Fibroblast of upper back skin (primary cell): ENCODE results near the gene SLC33A1.
"Not testable (repeated sequence)": the region's sequence is repeated elsewhere in the genome, so short reads cannot be mapped to it uniquely, and the experiment has no call there.

Experiments used
- DNase-seq: peaks from one replicate; pipeline ENCODE4 v3.0.0-alpha.2; 2013

The SLC33A1 gene

GRCh38 chr3:155861476-155862183, 7.4 kb upstream of the SLC33A1 start:
- no peak for DNase-seq

- DNase-seq: not testable (repeated sequence)
Observed at GRCh38 chr3:155860424-155860823, 6.2 kb upstream of the SLC33A1 start.

DNA sequence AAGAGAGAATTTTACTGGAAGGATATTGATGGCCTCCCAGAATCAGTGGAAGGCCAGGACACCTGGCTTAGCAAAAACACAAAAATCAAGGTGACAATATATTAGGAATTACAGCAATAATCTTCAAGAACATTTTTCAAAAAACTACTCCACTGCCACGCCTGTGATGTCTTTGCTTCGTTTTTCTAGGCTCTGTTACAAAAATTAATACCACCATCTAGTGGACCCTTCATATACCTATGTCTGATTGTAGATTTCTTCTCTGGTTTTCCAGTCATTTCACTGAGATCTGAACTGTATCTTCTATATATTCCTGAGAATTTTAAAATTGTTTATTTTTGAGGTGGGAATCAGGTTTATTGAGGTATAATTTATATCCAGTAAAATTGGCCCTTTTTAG, 5.6 kb upstream of the SLC33A1 start:
- DNase-seq: peak; percentile 31

DNA sequence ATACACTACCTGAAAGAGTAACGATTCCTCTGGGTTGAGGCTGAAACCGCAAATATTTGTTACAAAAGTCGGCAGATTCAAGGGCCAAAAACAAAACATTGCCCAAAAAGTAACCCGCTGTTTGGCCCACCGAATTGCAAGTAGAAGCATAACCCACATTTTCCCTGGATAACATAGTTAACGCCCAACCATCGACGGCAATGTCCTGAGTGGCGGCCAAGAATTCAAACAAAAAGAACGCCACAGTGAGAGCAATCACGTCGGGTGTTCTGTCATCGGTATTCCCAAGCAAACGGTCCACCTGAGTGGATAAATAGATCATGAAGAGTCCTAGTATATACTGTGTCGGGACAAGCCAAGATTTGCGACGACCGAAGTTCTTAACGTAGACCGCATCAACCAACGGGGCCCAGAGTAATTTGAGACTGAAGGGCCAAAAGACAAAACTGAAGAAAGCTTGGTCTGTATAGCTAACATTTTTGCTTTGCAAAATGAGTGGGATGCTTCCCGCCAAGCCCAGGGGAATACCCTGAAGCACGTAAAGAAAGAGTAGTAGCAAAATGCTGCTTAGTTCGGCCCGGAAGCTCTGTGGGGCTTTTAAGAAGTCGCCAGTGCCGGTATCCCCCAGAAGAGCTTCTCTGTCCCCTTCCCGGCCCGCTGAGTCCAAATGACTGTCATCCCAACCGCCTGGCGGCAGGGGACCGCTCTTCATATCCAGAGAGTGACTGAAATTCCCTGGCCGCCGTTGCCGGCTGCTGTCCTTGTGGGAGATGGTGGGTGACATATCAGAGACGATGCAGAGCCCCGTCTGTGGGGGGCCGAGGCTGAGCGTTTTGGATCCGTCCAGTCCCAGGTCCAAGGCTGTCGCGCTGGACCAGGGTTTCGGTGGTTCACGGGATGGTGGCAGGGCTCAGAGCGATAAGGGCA, 750 bp downstream of the SLC33A1 start:
- DNase-seq: no peak

DNA sequence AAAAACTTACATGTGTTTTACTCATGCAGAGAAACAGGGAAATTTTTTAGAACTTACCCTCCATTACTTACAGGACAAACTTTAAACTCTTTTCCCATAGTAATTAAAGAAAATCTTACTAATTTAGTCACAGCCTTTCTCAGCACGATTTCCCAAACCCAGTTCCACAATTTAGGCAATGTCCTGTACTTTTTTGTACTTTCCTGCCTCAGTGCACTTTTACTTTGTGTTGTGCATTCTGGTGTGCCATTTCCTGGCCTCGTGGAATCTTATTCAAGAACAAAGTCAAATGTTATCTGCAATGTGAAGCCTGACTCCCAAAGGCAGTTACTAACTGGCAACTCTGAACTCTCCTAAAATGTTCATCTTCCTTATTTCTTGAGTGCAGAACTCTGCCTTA, 1.9 kb downstream of the SLC33A1 start:
- DNase-seq: no peak

GRCh38 chr3:155849404-155849803, 4.8 kb downstream of the SLC33A1 start:
- not testable (repeated sequence) for DNase-seq

DNA sequence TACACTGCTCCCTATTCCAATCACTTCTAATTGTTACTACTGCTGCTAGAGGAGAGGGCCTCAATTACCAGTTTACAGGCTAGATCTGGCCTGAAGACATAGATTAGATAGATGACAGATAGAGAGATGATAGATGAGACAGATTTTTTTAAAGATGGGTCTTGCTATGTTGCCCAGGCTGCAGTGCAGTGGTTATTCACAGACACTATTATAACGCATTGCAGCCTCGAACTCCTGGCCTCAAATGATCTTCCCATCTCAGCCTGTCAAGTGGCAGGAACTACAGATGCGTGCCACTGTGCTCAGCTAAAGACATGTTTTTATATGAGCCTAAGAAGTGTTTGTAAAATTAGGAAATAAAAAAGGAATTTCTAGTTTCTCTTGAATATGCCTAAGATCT, 6.2 kb downstream of the SLC33A1 start:
- no peak for DNase-seq

GRCh38 chr3:155846119-155846518, 8.1 kb downstream of the SLC33A1 start:
- no peak for DNase-seq

GRCh38 chr3:155843569-155843968, 10.7 kb downstream of the SLC33A1 start:
- DNase-seq: no peak

DNA sequence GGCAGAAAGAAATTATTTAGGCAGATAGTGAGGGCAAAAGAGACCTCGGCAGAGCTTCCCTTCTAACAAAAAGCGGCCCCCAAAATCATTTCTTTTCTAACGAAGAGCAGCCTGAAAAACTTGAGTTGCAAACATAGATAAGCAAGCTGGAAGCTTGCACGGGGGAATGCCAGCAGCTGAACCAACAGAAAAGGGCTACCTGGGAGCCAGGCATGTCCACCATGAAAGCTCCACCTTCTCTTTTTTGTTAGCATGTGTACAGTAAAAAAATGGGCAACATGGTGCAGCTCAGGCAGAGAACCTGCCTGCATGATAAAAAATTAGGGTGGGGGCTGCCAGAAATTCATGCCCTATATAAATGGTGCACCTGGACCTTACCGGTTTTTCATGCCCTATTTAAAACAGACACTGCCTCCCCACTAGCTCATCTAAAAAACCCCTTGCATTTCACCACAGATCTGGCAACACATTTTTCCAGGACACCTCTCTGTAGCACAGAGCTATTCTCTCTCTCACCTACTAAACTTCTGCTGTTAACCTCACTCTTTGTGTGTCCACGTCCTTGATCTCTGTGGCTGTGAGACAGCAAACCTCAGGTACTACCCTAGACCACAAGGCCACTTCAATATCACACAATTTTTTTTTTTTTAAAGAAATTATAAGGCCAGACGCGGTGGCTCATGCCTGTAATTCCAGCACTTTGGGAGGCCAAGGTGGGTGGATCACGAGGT, 18.7 kb downstream of the SLC33A1 start:
- DNase-seq: no peak

GRCh38 chr3:155828490-155829098, 25.6 kb downstream of the SLC33A1 start:
- DNase-seq: not testable (repeated sequence)

DNA sequence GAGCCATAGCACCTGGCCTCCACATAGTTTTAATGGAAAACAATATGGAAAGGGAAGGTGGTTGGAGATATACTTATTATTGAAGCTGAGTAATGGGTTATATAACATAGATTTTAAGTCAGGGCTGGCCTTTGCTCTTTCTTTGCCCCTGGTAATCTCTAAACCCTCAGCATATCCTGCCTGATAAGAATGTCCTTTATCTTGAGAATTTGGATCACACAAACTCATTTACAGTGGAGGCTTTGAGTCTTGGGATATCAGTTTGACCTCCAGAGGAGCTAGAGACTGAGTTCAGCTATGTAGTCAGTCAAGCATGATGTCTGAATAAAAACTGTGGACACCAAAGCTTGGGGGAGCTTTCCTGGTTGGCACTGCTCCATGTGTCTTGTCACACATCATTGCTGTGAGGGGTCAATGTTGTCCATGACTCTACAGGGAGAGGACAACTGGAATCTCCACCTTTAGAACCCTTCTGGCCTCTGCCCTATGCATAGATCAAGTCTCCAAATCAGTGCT, 39.1 kb downstream of the SLC33A1 start:
- DNase-seq: no peak

DNA sequence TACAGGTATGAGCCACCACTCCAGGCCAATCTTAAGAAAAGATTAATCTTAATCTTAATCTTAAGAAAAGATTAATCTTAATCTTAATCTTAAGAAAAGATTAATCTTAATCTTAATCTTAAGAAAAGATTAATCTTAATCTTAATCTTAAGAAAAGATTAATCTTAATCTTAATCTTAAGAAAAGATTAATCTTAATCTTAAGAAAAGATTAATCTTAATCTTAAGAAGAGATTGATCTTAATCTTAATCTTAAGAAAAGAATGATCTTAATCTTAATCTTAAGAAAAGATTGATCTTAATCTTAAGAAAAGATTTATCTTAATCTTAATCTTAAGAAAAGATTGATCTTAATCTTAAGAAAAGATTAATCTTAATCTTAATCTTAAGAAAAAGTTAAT, 41.0 kb downstream of the SLC33A1 start:
- DNase-seq: not testable (repeated sequence)

DNA sequence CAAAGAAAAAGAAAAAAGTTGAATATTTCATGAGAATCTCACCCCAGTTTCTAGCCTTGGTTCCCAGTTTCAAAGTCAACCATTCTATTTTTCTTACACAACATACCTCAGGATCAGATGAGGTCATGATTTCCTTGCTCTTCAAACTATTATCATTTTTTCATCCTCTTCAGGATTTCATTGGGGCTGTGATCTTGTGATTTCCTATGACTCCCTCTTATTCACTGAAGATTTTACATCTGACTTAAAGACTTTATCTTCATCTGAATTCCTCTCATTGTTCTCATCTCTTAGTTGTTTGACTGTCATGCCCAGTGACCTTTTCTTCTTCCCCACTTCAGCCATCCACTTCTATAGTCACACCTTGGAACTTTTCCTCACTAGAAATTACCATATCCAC, 45.0 kb downstream of the SLC33A1 start:
- peak; percentile 6 for DNase-seq

- peak; percentile 23 for DNase-seq
Observed at GRCh38 chr3:155807823-155808222, 46.4 kb downstream of the SLC33A1 start.

DNA sequence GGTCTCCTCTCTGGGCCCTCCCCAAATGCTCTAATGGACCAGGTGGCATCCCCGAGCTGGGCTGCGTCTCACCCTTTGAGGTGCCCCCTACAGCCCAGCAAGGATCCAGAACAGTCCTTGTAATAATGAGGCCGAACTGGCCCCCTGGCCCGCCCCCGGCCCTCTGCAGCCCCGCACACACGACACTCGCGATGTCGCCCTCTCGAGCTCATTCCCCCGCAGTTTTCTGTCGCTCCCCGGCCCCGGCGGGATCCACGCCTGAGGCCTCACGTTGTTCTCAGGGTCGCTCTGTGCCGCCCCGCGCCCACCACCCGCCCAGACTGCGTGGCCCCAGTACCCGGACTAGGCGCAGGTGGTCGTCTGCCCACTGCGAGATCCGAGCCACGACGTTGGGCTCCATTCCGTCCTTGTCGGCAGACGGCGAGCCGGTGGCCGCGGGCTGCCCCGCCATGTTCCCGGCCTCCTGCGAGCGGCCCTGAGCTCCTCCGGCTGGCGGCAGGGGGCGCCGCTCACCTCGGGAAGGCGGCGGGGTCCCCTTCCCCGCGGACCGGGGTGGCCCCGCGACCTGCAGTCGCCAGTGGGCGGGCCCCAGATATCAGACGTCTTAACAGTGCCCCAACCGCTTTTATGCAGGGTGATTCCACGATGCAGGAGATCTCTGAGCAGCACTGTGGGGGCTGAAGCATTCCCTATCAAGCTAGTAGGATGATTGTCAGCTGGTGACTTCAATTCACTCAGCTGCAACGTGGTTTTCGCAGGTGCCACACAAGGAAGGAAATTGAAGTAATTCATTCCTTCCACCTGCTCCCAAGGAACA, 48.2 kb downstream of the SLC33A1 start, which contains the start of gene C3orf33:
TSS of gene C3orf33 (minus strand) at position 477 of the 817 bp plus-strand sequence. CDS start at position 451, 26 bp downstream.
- peak; percentile 47 for DNase-seq

- DNase-seq: peak; percentile 12
Observed at GRCh38 chr3:155805204-155805801, 48.9 kb downstream of the SLC33A1 start.

DNA sequence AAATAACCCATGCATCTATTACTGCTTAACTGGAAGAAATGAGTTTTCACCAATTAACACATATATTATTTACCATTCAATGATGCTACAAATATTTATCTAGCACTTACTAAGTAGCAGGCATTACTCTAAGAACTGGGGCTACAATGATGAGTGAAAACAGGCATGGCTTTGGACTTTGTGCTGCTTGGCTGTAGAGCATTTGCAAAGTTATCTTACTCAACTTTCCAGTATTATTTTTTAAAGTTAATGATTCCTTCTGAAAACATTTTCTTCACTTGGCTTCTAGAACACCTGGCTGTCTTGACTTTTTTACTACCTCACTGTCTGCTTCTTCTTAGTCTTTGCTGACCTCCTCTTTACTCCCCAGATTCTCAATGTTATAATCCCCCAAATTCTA, 49.9 kb downstream of the SLC33A1 start:
- no peak for DNase-seq

- no peak for DNase-seq
Observed at GRCh38 chr3:155792532-155792931, 61.7 kb downstream of the SLC33A1 start.

DNA sequence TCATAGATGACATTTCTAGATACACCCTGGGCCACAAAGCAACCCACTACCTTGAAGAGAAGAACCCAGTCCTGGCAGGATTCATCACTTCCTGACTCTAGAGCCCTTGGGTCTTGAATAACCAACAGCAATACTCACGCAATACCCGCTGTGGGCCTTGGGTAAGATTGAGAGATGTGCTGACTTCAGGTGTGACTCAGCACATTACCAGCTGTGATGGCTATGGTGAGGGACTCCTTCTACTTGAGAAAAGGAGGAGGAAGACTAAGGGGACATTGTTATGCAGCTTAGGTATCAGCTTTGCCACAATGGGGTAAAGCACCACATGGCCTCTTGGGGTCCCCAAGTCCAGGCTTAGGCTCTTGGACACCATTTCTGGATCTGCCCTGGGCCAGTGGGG, 63.0 kb downstream of the SLC33A1 start:
- DNase-seq: peak; percentile 21

- DNase-seq: no peak
Observed at GRCh38 chr3:155790272-155790925, 63.8 kb downstream of the SLC33A1 start.
